ENCODE measurements around the gene BRINP3. TPM values are rescaled to one million over a fixed set of nuclear protein-coding genes. Genes with fewer than 3 reads are reported as not detected.

The BRINP3 gene
- total RNA-seq, 2 donors from 2014 or later, result not detected

GRCh38 chr1:190429141-190429540 lies 48.5 kb downstream of the BRINP3 start:
- Histone ChIP-seq H3K9me3 (ENCODE audit: control insufficient read depth, low read length) (no peaks in the 10 kb centered on the region), H3K27me3 (ENCODE audit: control insufficient read depth, insufficient read depth, low read length, poor library complexity, severe bottlenecking) (no peaks in the 10 kb centered on the region), H3K4me1 (ENCODE audit: control insufficient read depth, insufficient read depth, low read length) (no peaks in the 10 kb centered on the region), H3K4me3 (ENCODE audit: low read length) (no peak overlapping the region), H3K27ac (ENCODE audit: low read depth, low read length) (no peak overlapping the region), H3K9ac (ENCODE audit: extremely low read depth, low read length, poor library complexity, severe bottlenecking) (no peak overlapping the region), H3K36me3 (ENCODE audit: control insufficient read depth, insufficient read depth, low read length) (no peaks in the 10 kb centered on the region)
- no peak for DNase-seq
- Mint-ChIP-seq H3K27me3 (ENCODE audit: insufficient read depth) (no peaks in the 10 kb centered on the region), H3K27ac (no peak overlapping the region), H3K36me3 (ENCODE audit: low read depth) (no peaks in the 10 kb centered on the region), H3K4me3 (no peak overlapping the region), H3K9me3 (no peaks in the 10 kb centered on the region), H3K4me1 (no peaks in the 10 kb centered on the region)
- TF ChIP-seq CTCF (conservative IDR thresholded peaks at IDR 0.05), result no peak

GRCh38 chr1:190416239-190416638 lies 61.4 kb downstream of the BRINP3 start:
- no peak overlapping the region for H3K4me3 ChIP-seq (ENCODE audit: low read length)
- Mint-ChIP-seq H3K36me3 (ENCODE audit: low read depth) (no peaks in the 10 kb centered on the region), H3K9me3 (no peaks in the 10 kb centered on the region), H3K27ac (no peak overlapping the region), H3K27me3 (ENCODE audit: insufficient read depth) (no peaks in the 10 kb centered on the region), H3K4me3 (no peak overlapping the region), H3K4me1 (no peaks in the 10 kb centered on the region)
- no peaks in the 10 kb centered on the region for H3K36me3 ChIP-seq (ENCODE audit: control insufficient read depth, insufficient read depth, low read length)
- H3K9me3 ChIP-seq (ENCODE audit: control insufficient read depth, low read length), result no peaks in the 10 kb centered on the region
- DNase-seq, result no peak
- WGBS, 2 experiments (ENCODE audit: insufficient coverage in 1 of 2, insufficient read length in 1 of 2), result 80% methylated on average over 1 of the region's 1 CpG; no CpG with 5 or more reads in 1 of the 2 experiments
- H3K9ac ChIP-seq (ENCODE audit: extremely low read depth, low read length, poor library complexity, severe bottlenecking), result no peak overlapping the region
- H3K27me3 ChIP-seq (ENCODE audit: control insufficient read depth, insufficient read depth, low read length, poor library complexity, severe bottlenecking), result no peaks in the 10 kb centered on the region
- peak; percentile 59 for TF ChIP-seq CTCF (conservative IDR thresholded peaks at IDR 0.05)
- no peak overlapping the region for H3K27ac ChIP-seq (ENCODE audit: low read depth, low read length)
- H3K4me1 ChIP-seq (ENCODE audit: control insufficient read depth, insufficient read depth, low read length), result no peaks in the 10 kb centered on the region

- no peak overlapping the region for H3K4me3 ChIP-seq (ENCODE audit: low read length)
- H3K27me3 Mint-ChIP-seq (ENCODE audit: insufficient read depth), result no peaks in the 10 kb centered on the region
- H3K36me3 Mint-ChIP-seq (ENCODE audit: low read depth), result no peaks in the 10 kb centered on the region
- no peak for TF ChIP-seq CTCF (conservative IDR thresholded peaks at IDR 0.05)
- H3K9me3 ChIP-seq (ENCODE audit: control insufficient read depth, low read length), result no peaks in the 10 kb centered on the region
- DNase-seq, result no peak
- H3K9ac ChIP-seq (ENCODE audit: extremely low read depth, low read length, poor library complexity, severe bottlenecking), result no peak overlapping the region
- H3K27ac Mint-ChIP-seq, result no peak overlapping the region
- WGBS, 2 experiments (ENCODE audit: insufficient coverage in 1 of 2, insufficient read length in 1 of 2), result 100% methylated on average over 2 of the region's 3 CpGs; no CpG with 5 or more reads in 1 of the 2 experiments
- no peaks in the 10 kb centered on the region for H3K36me3 ChIP-seq (ENCODE audit: control insufficient read depth, insufficient read depth, low read length)
- no peak overlapping the region for H3K4me3 Mint-ChIP-seq
- H3K27me3 ChIP-seq (ENCODE audit: control insufficient read depth, insufficient read depth, low read length, poor library complexity, severe bottlenecking), result no peaks in the 10 kb centered on the region
- H3K9me3 Mint-ChIP-seq, result no peaks in the 10 kb centered on the region
- no peak overlapping the region for H3K27ac ChIP-seq (ENCODE audit: low read depth, low read length)
- no peaks in the 10 kb centered on the region for H3K4me1 Mint-ChIP-seq
- H3K4me1 ChIP-seq (ENCODE audit: control insufficient read depth, insufficient read depth, low read length), result no peaks in the 10 kb centered on the region
Measured at GRCh38 chr1:190413142-190413541, 64.5 kb downstream of the BRINP3 start.
